NCI-H1694 (cell line): Measurements from ENCODE around the gene WBP2.
"Not testable (repeated sequence)": the region's sequence is repeated elsewhere in the genome, so short reads cannot be mapped to it uniquely, and the experiment has no call there.

Source experiments
- DNase-seq: peaks from one replicate; lab custom pipeline; 2025; lab: John Stamatoyannopoulos, UW

Gene WBP2

GRCh38 chr17:75888484-75888883 lies 33.3 kb upstream of the WBP2 start:
- DNase-seq: no peak

- not testable (repeated sequence) for DNase-seq
These were observed 30.7 kb upstream of the WBP2 start for GRCh38 chr17:75885860-75886259.

- DNase-seq: no peak
These were observed 30.3 kb upstream of the WBP2 start for GRCh38 chr17:75885431-75885830.

GRCh38 chr17:75881678-75882454 lies 26.7 kb upstream of the WBP2 start:
- no peak for DNase-seq

- DNase-seq: no peak
These were observed 25.1 kb upstream of the WBP2 start for GRCh38 chr17:75880266-75880665.

GRCh38 chr17:75878174-75878998 lies 23.3 kb upstream of the WBP2 start, which contains the start of gene TRIM47:
Gene TRIM47 (minus strand): TSS chr17:75878581. CDS start chr17:75878548, 33 bp downstream.
- no peak for DNase-seq

GRCh38 chr17:75877752-75878173 lies 22.6 kb upstream of the WBP2 start:
- DNase-seq: no peak

- no peak for DNase-seq
These were observed 22.0 kb upstream of the WBP2 start for GRCh38 chr17:75876938-75877751.

GRCh38 chr17:75876190-75876937 lies 21.2 kb upstream of the WBP2 start:
- DNase-seq: no peak

GRCh38 chr17:75875940-75876189 lies 20.7 kb upstream of the WBP2 start:
- DNase-seq: no peak

- DNase-seq: no peak
These were observed 20.2 kb upstream of the WBP2 start for GRCh38 chr17:75875182-75875939.

- DNase-seq: no peak
These were observed 19.4 kb upstream of the WBP2 start for GRCh38 chr17:75874323-75875181.

- no peak for DNase-seq
These were observed 18.6 kb upstream of the WBP2 start for GRCh38 chr17:75873587-75874322.

- no peak for DNase-seq
These were observed 17.6 kb upstream of the WBP2 start for GRCh38 chr17:75872434-75873351.

- not testable (repeated sequence) for DNase-seq
These were observed 15.1 kb upstream of the WBP2 start for GRCh38 chr17:75870228-75870627.

- DNase-seq: no peak
These were observed 14.4 kb upstream of the WBP2 start for GRCh38 chr17:75869282-75870141.

GRCh38 chr17:75868730-75869281 lies 13.7 kb upstream of the WBP2 start:
- not testable (repeated sequence) for DNase-seq
